A673 (cell line): ENCODE data around the gene PACS2. TPM values are rescaled to one million over a fixed set of nuclear protein-coding genes. Genes with fewer than 3 reads are reported as not detected.

Source experiments
- BruUV-seq: library from RNA; stranded (reverse); fragments of 400-500 nt; replicated peaks from 2 replicates; lab custom pipeline; 2021; lab: Mats Ljungman, UMichigan
- CTCF ChIA-PET: fragments of 300-600 bp; sonication (Branson Sonifier 250); formaldehyde crosslinking; loops from one replicate; lab custom pipeline; 2022; ENCODE audit warnings: antibody characterized with exemption; lab: Charles Lee
- POLR2A ChIA-PET: fragments of 300-600 bp; sonication (Branson Sonifier 250); formaldehyde crosslinking; loops from one replicate; lab custom pipeline; 2022; ENCODE audit warnings: antibody characterized with exemption; ENCODE audit not compliant: low non-redundant PET; lab: Charles Lee
- DNase-seq: peaks from one replicate; pipeline ENCODE4 v3.0.0-alpha.2; 2015; ENCODE audit warnings: low spot score
- H3K27ac ChIP-seq: fragments of 200-600 bp; sonication (generic); 2 replicates; pipeline ENCODE4 v1.5.1; 2016; ENCODE audit warnings: mixed run types, low read depth, mild to moderate bottlenecking, mixed read lengths, antibody characterized with exemption, low read length; ENCODE audit not compliant: poor library complexity, severe bottlenecking
- H3K27me3 ChIP-seq: fragments of 200-600 bp; sonication (generic); replicated peaks from 2 replicates; pipeline ENCODE4 v1.6.1; 2017; ENCODE audit warnings: mixed run types, low read depth, mild to moderate bottlenecking, mixed read lengths, antibody characterized with exemption, low read length; ENCODE audit not compliant: insufficient read depth, poor library complexity
- H3K36me3 ChIP-seq: fragments of 200-600 bp; sonication (generic); 2 replicates; pipeline ENCODE4 v1.6.1; 2016; ENCODE audit warnings: mixed run types, mild to moderate bottlenecking, mixed read lengths, antibody characterized with exemption, low read length; ENCODE audit not compliant: insufficient read depth, poor library complexity, severe bottlenecking
- H3K4me1 ChIP-seq: fragments of 200-600 bp; sonication (generic); 2 replicates; pipeline ENCODE4 v1.6.1; 2017; ENCODE audit warnings: mixed run types, mild to moderate bottlenecking, mixed read lengths, antibody characterized with exemption, low read length; ENCODE audit not compliant: insufficient read depth, poor library complexity, severe bottlenecking
- H3K4me3 ChIP-seq: fragments of 200-600 bp; sonication (generic); 2 replicates; pipeline ENCODE4 v1.5.1; 2016; ENCODE audit warnings: low read depth, mixed run types, mild to moderate bottlenecking, mixed read lengths, low read length; ENCODE audit not compliant: poor library complexity, severe bottlenecking
- H3K9me3 ChIP-seq: fragments of 200-600 bp; sonication (generic); 2 replicates; pipeline ENCODE4 v1.6.1; 2016; ENCODE audit warnings: mixed run types, low read depth, mild to moderate bottlenecking, mixed read lengths, antibody characterized with exemption, low read length; ENCODE audit not compliant: poor library complexity, severe bottlenecking
- EZH2 ChIP-seq: fragments of 200-600 bp; sonication (generic); IDR thresholded peaks from 2 replicates; pipeline ENCODE4 v1.6.1; 2017; ENCODE audit warnings: borderline replicate concordance, low read depth, mild to moderate bottlenecking, mixed read lengths, antibody characterized with exemption, low read length; ENCODE audit not compliant: poor library complexity, severe bottlenecking
- intact Hi-C: fragments of 100-400 bp; cut with micrococcal nuclease; formaldehyde crosslinking; loops from one replicate; pipeline ENCODE4 v1.10.0; 2022; ENCODE audit not compliant: unreplicated experiment
- total RNA-seq: library from RNA; stranded (reverse); gene quantifications from 2 replicates; pipeline ENCODE4 v1.2.3, GENCODE V29; 2021
- TF ChIP-seq, protein P1 (sequence below): fragments of 300-800, 200-600 bp; sonication (generic); conservative IDR thresholded peaks from 2 replicates; pipeline ENCODE4 v1.5.1; 2017; ENCODE audit warnings: low read depth, mild to moderate bottlenecking, antibody characterized with exemption, low read length, moderate library complexity, mixed read lengths

Gene PACS2
- total RNA-seq, 1 experiment from 2014 or later: 52.5 TPM

DNA sequence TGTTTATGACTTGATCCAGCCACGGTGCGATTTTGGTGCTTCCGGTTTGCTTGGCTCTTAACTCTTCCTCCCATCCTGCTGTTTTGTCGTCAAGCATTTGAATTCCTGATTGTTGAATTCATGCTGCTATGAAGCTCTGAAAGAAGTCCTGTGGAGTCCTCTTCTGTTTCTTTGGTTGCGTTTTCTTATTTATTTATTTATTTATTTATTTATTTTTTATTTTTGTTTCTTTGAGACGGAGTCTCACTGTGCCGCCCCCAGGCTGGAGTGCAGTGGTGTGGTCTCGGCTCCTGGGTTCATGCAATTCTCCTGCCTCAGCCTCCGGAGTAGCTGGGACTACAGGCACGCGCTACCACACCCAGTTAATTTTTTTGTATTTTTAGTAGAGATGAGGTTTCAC, 102.1 kb downstream of the PACS2 start:
- H3K4me3 ChIP-seq: no peak overlapping the region
- ChIA-PET CTCF (no interaction called here), POLR2A (no interaction called here)
- no peaks in the 10 kb centered on the region for H3K27me3 ChIP-seq
- TF ChIP-seq EZH2: no peak
- TF ChIP-seq, protein P1, sequence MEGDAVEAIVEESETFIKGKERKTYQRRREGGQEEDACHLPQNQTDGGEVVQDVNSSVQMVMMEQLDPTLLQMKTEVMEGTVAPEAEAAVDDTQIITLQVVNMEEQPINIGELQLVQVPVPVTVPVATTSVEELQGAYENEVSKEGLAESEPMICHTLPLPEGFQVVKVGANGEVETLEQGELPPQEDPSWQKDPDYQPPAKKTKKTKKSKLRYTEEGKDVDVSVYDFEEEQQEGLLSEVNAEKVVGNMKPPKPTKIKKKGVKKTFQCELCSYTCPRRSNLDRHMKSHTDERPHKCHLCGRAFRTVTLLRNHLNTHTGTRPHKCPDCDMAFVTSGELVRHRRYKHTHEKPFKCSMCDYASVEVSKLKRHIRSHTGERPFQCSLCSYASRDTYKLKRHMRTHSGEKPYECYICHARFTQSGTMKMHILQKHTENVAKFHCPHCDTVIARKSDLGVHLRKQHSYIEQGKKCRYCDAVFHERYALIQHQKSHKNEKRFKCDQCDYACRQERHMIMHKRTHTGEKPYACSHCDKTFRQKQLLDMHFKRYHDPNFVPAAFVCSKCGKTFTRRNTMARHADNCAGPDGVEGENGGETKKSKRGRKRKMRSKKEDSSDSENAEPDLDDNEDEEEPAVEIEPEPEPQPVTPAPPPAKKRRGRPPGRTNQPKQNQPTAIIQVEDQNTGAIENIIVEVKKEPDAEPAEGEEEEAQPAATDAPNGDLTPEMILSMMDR: no peak
- intact Hi-C loops: no loop called here
- no peak for DNase-seq
- H3K36me3 ChIP-seq: no peaks in the 10 kb centered on the region
- H3K4me1 ChIP-seq: peaks cover 24% of the 10 kb centered on the region
- no TSS peak for BruUV-seq
- H3K9me3 ChIP-seq: no peaks in the 10 kb centered on the region
- no peak overlapping the region for H3K27ac ChIP-seq

DNA sequence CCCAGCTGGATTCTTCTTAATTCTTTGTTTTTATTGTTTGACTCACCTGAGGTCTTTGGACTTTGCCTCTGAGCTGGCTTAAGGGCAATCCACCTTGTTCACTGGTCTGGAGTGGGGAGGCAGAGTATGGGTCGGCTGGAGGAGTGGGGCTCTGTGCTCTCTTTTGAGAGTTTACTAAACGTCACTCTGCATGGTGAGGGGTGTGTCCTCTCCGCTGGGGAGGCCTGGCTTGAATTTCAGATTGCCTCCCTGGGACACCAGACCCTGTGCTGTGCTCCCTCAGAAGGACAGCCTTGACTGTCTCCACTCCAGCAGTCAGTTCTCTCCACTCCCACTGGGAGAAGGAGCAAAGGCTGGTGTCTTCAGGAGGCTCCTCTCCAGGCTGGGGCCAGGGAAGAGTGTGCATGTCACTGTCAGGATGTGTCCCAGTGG, 103.2 kb downstream of the PACS2 start:
- POLR2A ChIA-PET: no interaction called here
- BruUV-seq: no TSS peak
- no peak overlapping the region for H3K27ac ChIP-seq
- H3K27me3 ChIP-seq: no peaks in the 10 kb centered on the region
- no peaks in the 10 kb centered on the region for H3K9me3 ChIP-seq
- H3K4me3 ChIP-seq: no peak overlapping the region
- DNase-seq: no peak
- intact Hi-C loops: no loop called here
- peaks cover 4% of the 10 kb centered on the region for H3K36me3 ChIP-seq
- peaks cover 28% of the 10 kb centered on the region for H3K4me1 ChIP-seq
- TF ChIP-seq, protein P1: no peak
- TF ChIP-seq EZH2: no peak
- CTCF ChIA-PET: no interaction called here

DNA sequence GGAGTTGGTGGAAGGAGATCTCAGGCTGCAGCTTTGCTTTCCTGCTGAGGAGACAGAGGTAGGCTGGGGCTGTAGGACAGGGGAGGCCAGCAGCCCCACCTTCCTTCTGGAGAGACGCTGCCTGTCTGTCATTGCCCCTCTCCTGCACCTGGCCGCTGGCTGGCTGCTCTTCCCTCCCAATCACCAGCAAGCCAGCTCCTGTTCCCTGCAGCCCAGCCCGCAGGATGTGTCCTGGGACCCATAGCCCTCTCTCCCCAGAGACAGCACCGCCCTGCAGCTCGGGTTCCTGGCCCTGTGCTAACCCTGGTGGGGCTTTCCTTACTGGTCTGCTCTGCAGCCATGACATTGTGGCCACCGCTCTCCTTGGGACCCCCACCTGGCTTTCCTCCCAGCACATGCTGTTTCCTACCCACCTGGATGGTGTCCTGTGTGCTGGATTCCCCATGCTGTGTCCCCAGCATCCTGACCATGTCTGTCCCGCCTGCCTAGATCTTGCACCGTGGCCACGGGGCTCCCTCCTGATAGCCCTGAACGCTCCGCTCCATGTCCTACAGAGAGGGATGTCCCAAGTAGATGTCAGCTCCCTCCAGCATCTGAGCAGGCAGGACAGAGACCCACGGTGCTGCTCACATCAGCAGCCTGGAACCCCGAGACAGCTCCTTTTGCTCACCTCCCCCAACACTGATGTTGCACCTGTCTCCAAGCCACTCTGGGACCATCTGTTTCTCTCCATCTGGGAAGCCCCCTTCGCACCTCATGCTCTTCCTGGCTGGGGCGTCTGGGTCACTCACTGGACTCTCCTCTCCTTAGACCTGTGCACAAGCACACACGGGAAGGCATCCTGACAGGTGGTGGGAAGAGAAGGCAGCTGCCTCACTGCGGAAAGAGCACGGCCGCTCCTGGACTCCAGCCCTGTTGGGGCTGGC, 104.0 kb downstream of the PACS2 start:
- intact Hi-C loops: no loop called here
- H3K27ac ChIP-seq: peak overlapping the region; percentile 85
- POLR2A ChIA-PET: no interaction called here

More for the DNA sequence above, 104.0 kb downstream of the PACS2 start:
- Histone ChIP-seq H3K9me3 (no peaks in the 10 kb centered on the region), H3K27me3 (no peaks in the 10 kb centered on the region), H3K36me3 (peaks cover 6% of the 10 kb centered on the region), H3K4me3 (peak overlapping the region; percentile 97), H3K4me1 (peaks cover 28% of the 10 kb centered on the region)
- no TSS peak for BruUV-seq
- no peak for DNase-seq
- TF ChIP-seq EZH2: no peak
- TF ChIP-seq, protein P1: no peak
- CTCF ChIA-PET: no interaction called here
